GM19023 (cell line): ENCODE results near the gene TRIM27.
"Not testable (repeated sequence)": the region's sequence is repeated elsewhere in the genome, so short reads cannot be mapped to it uniquely, and the experiment has no call there.

Experiments
- ATAC-seq: cut with Tn5 transposase; IDR thresholded peaks from one replicate; pipeline ENCODE4 v1.9.1; 2021; ENCODE audit warnings: mild to moderate bottlenecking, moderate library complexity; ENCODE audit not compliant: unreplicated experiment

TRIM27 gene

GRCh38 chr6:28900577-28901256 is 23.1 kb downstream of the TRIM27 start:
- no peak for ATAC-seq

GRCh38 chr6:28898710-28898965 is 25.1 kb downstream of the TRIM27 start:
- no peak for ATAC-seq

DNA sequence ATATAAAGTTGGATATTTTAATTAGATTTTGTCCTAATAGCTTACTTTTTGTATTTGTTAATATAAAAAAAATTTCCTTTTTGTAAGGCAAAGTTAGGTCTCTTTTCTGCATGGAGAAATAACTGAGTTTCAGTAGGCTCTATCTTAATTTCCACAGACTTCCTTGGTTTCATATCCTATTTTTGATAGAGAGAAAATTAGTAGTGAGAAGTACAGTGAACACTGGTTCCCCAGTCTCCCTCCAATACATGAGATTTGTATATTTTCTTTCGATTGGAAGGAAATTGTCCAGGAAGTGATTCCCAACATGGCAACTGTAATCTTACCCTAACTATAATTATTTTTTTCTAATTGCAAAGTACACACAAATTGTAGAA is 26.4 kb downstream of the TRIM27 start:
- ATAC-seq = no peak

DNA sequence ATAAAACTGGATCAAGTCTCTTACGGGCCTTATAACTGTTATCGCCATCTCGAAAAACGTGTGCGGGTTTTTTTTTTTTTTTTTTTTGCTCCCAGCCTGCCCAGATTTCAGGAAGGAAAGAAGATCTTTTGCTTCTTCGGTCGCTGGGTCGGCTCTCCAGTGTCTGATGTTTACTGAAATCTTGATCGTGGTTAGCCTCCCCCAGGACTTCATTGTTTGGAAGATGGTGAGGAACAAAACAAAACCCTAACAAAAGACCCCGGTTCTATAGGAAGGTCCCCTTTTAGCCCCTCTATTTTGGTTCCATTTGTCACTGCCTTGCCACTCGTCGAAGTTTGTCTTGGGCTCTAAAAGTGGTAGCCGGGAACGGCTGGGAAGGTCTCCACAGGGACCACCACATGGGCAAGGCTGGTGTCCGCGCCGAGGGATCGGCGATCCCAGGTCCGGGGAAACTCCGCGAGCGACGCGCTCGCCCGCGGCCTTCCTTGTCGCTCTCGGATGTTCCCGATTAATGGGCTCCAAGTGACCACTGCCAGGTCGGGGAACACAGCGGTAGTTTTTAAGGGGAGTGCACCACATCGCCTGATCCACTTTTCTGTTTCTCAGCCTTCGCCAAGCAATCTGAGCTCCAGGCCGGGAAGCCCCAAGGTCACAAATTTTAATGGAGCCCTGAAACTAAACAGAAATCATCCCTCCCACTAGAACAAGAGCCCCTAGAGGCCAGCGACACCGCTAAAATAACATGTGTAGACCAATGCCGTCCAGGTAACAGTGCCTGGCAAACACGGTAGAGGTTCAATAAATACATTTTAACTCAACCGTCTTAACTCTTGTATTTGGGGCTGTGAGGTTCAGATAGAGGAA is 27.0 kb downstream of the TRIM27 start:
- peak; percentile 15 for ATAC-seq

DNA sequence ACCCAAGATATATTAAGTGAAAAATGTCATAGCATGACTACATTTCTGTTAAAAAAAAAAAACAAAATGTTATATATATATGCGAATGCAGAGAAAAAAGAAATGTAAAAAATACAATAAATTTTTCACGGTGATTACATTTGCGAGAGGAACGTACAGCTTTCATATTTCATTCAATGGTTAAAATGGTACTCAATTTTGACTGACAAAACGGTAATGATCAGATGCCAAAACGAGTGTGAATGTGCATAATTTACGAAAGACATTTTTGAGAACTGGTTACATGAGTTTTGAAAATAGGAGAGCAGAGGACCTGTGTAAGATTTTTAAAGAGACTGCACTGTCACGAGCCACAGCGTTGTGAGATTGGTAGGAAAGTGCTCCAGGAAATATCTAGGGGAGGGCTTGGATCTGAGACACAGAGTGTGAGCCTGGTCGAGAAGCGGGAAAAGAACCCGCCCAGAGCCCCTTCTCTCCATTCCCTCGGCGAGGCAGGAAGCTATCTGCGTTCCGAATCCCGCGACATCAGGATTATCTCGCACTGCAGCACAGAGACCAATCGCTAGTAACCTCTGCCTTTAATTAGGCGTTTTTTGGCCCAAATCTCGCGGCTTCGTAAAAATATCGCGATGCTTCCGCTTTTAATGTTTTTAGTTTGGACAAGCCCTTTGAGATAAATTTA is 28.5 kb downstream of the TRIM27 start:
- ATAC-seq = peak; percentile 71

DNA sequence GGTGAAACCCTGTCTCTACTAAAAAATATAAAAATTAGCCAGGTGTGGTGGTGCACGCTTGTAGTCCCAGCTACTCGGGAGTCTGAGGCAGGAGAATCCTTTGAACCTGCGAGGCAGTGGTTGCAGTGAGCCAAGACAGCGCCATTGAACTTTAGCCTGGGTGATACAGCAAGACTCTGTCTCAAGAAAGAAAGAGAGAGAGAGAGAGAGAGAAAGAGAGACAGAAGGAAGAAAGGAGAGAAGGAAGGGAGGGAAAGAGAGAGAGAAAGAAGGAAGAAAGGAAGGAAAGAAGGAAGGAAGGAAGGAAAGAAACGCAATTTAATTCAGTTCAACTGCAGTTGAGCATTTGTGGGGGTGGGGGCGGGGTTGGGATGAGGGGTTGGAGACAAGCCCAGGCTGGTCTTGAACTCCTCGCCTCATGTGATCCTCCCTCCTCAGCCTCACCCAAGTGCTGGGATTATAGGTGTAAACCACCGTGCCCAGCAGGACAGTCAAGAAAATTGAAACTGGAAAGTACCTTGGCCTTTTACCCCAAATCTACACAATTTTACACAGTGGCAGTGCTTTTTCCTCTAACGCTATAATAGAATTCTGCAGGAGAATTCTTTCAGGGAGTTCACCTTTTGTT is 30.5 kb downstream of the TRIM27 start:
- ATAC-seq = no peak

DNA sequence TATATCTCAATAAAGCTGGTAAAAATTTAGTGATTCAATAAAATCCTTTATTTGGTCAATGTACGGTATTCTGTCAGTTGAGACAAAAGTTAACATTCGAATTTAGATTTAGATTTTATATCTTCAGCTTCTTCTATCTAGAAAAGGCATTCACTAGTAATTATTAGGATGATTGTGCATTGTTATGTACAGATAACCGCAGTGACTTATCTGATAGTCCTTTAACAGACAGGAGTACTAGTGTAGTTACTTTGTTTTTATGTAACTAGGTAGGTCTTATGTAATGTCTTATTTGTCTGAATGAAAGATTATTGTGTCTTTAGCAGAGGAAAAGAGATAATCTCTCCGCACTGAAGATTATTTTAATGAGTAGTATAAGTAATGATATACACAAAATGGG is 31.3 kb downstream of the TRIM27 start:
- no peak for ATAC-seq

- ATAC-seq = no peak
These were observed 35.8 kb downstream of the TRIM27 start for GRCh38 chr6:28887796-28888496.

- ATAC-seq = no peak
These were observed 37.7 kb downstream of the TRIM27 start for GRCh38 chr6:28886079-28886439.

- ATAC-seq = no peak
These were observed 39.2 kb downstream of the TRIM27 start for GRCh38 chr6:28884423-28885131.

DNA sequence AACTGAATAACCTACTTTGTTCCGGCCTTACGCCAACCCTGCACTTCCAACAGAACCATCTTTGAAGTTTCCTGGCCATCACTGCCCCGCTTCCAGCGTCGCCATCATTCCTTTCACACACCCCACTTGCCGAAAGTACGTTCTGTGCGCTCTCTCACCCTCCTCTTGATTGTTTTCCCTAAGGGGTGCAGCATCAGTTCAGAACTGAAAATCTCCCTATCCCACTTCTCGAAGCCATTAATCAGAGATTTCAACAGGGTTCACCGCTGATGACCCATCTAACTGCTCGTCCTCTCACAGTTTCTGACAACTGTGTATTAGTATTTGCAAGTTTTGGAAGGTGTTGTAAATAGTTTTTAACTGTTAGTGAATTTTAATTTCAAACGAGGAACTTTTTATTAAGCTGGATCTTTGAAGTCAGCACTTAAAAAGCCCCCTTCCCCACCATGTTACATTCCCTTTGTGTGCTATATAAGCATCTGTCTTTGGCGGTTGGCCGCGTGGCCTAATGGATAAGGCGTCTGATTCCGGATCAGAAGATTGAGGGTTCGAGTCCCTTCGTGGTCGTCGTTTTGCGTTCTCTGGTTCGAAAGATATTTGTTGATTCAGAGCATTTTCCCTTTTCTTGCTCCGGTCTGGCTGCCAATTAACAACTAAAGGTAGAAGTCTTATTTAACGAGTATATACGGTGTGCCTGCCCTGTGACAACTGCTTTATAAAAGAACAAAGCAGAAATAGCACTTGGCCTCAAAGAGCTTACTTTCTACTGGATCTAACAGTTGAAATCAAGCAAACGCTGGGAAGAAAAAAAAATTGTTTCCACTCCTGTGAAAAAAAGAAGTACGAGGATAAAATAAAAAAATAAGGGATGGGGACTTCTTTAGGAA is 42.6 kb downstream of the TRIM27 start:
- no peak for ATAC-seq

DNA sequence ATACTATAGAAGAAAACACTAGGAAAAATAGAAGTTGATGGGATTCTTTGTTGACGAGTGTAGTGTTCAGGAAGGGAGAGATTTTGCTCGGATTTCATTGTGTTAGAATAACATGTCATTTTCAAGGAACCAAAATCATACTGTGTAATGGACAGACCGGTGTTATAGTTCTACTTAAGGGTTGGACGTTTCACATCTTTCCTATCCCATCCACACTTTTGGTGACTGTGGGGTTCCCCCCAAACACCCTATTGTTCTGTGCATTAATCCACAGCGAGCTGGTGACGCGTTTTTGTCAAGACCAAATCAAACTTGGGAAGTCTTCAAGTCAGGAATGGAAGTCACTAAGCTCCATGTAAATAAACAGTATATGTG is 43.3 kb downstream of the TRIM27 start:
- no peak for ATAC-seq

- no peak for ATAC-seq
These were observed 47.1 kb downstream of the TRIM27 start for GRCh38 chr6:28876710-28877109.

DNA sequence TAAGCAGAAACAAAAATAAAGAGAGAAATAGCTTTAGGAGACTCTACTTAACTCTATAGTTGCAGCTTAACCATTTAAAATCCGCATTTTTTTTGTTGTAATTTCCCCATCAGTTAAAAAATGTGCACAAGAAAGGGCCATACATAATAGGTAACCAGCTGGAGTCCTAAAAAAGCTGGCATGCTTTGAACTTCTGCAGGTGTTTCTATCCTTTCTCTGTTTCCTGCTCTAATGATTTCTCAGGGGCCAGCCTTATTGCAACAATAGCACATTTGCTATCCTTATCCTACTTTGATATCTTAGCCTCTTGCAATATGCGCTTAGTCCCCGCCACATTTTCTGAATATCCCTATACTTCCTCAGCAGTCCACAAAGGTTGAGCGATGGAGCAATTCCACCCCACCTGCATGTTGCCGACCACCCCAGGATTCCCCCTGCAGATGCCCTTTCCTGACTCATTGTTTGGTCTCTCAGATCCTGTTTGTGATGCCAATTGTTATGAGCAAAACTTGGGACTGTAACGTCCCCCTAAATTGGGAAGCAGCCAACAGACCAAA is 48.5 kb downstream of the TRIM27 start:
- no peak for ATAC-seq

- not testable (repeated sequence) for ATAC-seq
These were observed 51.5 kb downstream of the TRIM27 start for GRCh38 chr6:28872157-28872817.

- no peak for ATAC-seq
These were observed 52.2 kb downstream of the TRIM27 start for GRCh38 chr6:28871335-28872156.

DNA sequence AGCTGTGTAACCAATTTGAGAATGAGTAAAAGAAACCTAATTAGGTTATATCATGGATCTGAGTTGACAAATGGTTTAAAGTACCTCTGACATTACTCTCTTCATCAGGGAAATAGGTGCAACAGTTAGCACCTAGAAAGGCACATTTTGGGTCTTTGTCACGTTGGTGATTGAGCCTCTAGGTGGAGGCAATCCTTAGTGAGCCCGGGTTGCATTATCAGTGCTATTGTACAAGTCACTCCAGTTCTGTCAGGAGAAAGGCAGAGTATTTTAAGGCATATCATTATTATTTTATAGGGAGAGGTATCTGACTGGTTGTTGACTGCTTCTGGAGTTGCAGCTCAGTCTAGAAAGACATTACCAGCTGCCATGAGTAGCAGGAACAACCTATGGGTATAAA is 54.9 kb downstream of the TRIM27 start:
- no peak for ATAC-seq

DNA sequence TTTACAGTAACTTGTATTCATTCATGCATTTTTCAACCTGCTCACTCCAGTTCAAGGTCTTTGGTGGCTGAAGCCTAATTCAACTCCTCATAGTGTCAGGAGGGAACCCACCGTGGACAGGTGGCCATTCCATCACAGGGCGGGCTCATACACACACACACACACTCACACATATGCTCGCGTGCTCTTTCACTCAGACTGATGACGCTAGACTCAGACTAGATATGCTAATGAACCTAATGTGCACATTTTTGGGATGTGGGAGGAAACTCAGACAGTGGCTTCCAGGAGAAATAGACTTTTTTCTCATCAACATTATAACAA is 56.7 kb downstream of the TRIM27 start:
- peak; percentile 25 for ATAC-seq
